Colonic mucosa (tissue), 4 donors: ENCODE results near the gene CST1. TPM values are rescaled to one million over a fixed set of nuclear protein-coding genes. Genes with fewer than 3 reads are reported as not detected.
"Not testable (repeated sequence)": the region's sequence is repeated elsewhere in the genome, so short reads cannot be mapped to it uniquely, and the experiment has no call there.

Experiments
- DNase-seq: peaks from one replicate; pipeline ENCODE4 v3.0.0-alpha.2; 2020
- H3K27ac ChIP-seq: fragments of 200-600 bp; one replicate; pipeline ENCODE4 v1.8.0; 2021
- H3K27me3 ChIP-seq: fragments of 200-600 bp; one replicate; pipeline ENCODE4 v1.8.0; 2021
- H3K36me3 ChIP-seq: fragments of 200-600 bp; one replicate; pipeline ENCODE4 v1.8.0; 2021
- H3K4me1 ChIP-seq: fragments of 200-600 bp; one replicate; pipeline ENCODE4 v1.8.0; 2021; ENCODE audit warnings: mild to moderate bottlenecking
- H3K4me3 ChIP-seq: fragments of 200-600 bp; one replicate; pipeline ENCODE4 v1.8.0; 2021
- H3K9ac ChIP-seq, 2 donors: one replicate each; pipeline ENCODE4 v1.7.0; 2013; ENCODE audit warnings: control low read depth in 2 of 2, low read depth in 2 of 2, low read length in 2 of 2
- H3K9me3 ChIP-seq: fragments of 200-600 bp; one replicate; pipeline ENCODE4 v1.8.0; 2021
- intact Hi-C: fragments of 100-400 bp; cut with DNase I; formaldehyde crosslinking; loops from one replicate; pipeline ENCODE4 v1.14.1; 2022
- total RNA-seq, 2 donors: library from RNA; stranded (reverse); fragmentation: NEBNext Ultra II Directional in 1 of 2; extraction: Animal tissue kit (Norgen Biotek cat#: 25700) in 1 of 2; gene quantifications; one replicate each; pipeline ENCODE4 v1.2.1, GENCODE V29; 2021
- TF ChIP-seq, protein P1 (sequence below): fragments of 200-600 bp; IDR thresholded peaks from one replicate; pipeline ENCODE4 v1.8.0; 2022; ENCODE audit warnings: antibody characterized with exemption, mild to moderate bottlenecking
- donor health status: healthy.
- donor health status: DM: no; HTN: no; CAD: no.
- donor health status: DM: no; HTN: no; CAD: no.

CST1 gene
- total RNA-seq, 2 donors from 2014 or later: not detected

GRCh38 chr20:23725102-23725501, 25.6 kb downstream of the CST1 start:
- H3K27ac ChIP-seq: no peak overlapping the region
- H3K9me3 ChIP-seq: no peaks in the 10 kb centered on the region
- H3K27me3 ChIP-seq: no peaks in the 10 kb centered on the region
- no peak for DNase-seq
- intact Hi-C loops: no loop called here
- H3K36me3 ChIP-seq: no peaks in the 10 kb centered on the region
- TF ChIP-seq, protein P1, sequence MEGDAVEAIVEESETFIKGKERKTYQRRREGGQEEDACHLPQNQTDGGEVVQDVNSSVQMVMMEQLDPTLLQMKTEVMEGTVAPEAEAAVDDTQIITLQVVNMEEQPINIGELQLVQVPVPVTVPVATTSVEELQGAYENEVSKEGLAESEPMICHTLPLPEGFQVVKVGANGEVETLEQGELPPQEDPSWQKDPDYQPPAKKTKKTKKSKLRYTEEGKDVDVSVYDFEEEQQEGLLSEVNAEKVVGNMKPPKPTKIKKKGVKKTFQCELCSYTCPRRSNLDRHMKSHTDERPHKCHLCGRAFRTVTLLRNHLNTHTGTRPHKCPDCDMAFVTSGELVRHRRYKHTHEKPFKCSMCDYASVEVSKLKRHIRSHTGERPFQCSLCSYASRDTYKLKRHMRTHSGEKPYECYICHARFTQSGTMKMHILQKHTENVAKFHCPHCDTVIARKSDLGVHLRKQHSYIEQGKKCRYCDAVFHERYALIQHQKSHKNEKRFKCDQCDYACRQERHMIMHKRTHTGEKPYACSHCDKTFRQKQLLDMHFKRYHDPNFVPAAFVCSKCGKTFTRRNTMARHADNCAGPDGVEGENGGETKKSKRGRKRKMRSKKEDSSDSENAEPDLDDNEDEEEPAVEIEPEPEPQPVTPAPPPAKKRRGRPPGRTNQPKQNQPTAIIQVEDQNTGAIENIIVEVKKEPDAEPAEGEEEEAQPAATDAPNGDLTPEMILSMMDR: no peak
- H3K9ac ChIP-seq: no peak overlapping the region
- H3K4me3 ChIP-seq: no peak overlapping the region
- no peaks in the 10 kb centered on the region for H3K4me1 ChIP-seq

GRCh38 chr20:23723659-23724307, 27.0 kb downstream of the CST1 start:
- intact Hi-C loops, H3K27ac ChIP-seq, H3K27me3 ChIP-seq, H3K9ac ChIP-seq, H3K36me3 ChIP-seq, H3K4me3 ChIP-seq, H3K9me3 ChIP-seq, H3K4me1 ChIP-seq: not testable (repeated sequence)
- DNase-seq: peak; percentile 24
- TF ChIP-seq, protein P1: peak; percentile 34

GRCh38 chr20:23722851-23723250, 27.9 kb downstream of the CST1 start:
- H3K9me3 ChIP-seq, intact Hi-C loops, H3K9ac ChIP-seq, H3K27me3 ChIP-seq, H3K36me3 ChIP-seq, H3K4me3 ChIP-seq, H3K4me1 ChIP-seq, H3K27ac ChIP-seq, DNase-seq: not testable (repeated sequence)

GRCh38 chr20:23721962-23722361, 28.8 kb downstream of the CST1 start:
- no peak overlapping the region for H3K27ac ChIP-seq
- no peak for DNase-seq
- H3K36me3 ChIP-seq: no peaks in the 10 kb centered on the region
- no peak overlapping the region for H3K9ac ChIP-seq
- intact Hi-C loops: no loop called here
- H3K9me3 ChIP-seq: no peaks in the 10 kb centered on the region
- TF ChIP-seq, protein P1: no peak
- no peaks in the 10 kb centered on the region for H3K4me1 ChIP-seq
- no peaks in the 10 kb centered on the region for H3K27me3 ChIP-seq
- no peak overlapping the region for H3K4me3 ChIP-seq

DNA sequence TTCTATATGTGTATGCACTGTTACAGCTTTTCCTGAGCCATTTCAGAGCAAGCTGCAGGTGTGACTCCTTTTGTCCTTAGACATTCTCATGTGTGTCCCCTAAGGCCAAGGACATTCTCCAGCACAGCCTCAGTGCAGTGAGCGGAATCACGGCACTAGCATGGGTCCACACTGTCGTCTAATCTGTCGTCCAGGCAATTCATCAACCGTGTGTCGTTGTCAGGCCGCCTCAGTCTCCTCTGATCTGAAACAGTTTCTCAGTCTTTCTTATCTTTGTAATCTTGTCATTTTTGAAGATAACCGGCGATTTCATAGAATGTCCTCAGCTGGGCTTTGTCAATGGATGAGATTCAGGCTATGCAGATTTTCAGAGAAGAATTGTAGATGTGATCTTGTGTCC, 31.4 kb downstream of the CST1 start:
- H3K4me3 ChIP-seq, H3K4me1 ChIP-seq, H3K27me3 ChIP-seq, H3K9ac ChIP-seq, H3K27ac ChIP-seq, intact Hi-C loops, H3K9me3 ChIP-seq, DNase-seq, H3K36me3 ChIP-seq: not testable (repeated sequence)

- H3K4me3 ChIP-seq, DNase-seq, H3K36me3 ChIP-seq, H3K4me1 ChIP-seq, H3K9ac ChIP-seq, intact Hi-C loops, H3K27ac ChIP-seq, H3K9me3 ChIP-seq, H3K27me3 ChIP-seq: not testable (repeated sequence)
Measured at GRCh38 chr20:23711778-23712177, 39.0 kb downstream of the CST1 start.

- no peaks in the 10 kb centered on the region for H3K4me1 ChIP-seq
- intact Hi-C loops: no loop called here
- no peaks in the 10 kb centered on the region for H3K9me3 ChIP-seq
- H3K36me3 ChIP-seq: no peaks in the 10 kb centered on the region
- no peak overlapping the region for H3K4me3 ChIP-seq
- TF ChIP-seq, protein P1: no peak
- no peak for DNase-seq
- H3K27ac ChIP-seq: no peak overlapping the region
- H3K27me3 ChIP-seq: no peaks in the 10 kb centered on the region
- H3K9ac ChIP-seq: no peak overlapping the region
Measured at GRCh38 chr20:23710771-23711170, 40.0 kb downstream of the CST1 start.
